Subcutaneous adipose tissue (tissue), 4 donors: ENCODE results near the gene DIP2C. TPM values are rescaled to one million over a fixed set of nuclear protein-coding genes. Genes with fewer than 3 reads are reported as not detected.

Source experiments
- total RNA-seq, 4 donors: library from RNA; depleted of rRNA; stranded (reverse); fragments of >200 nt; gene quantifications; one replicate each; pipeline ENCODE4 v1.1.0, GENCODE V29; 2016
- TF ChIP-seq, protein P1 (sequence below): fragments of 450-650 bp; IDR thresholded peaks from one replicate; pipeline ENCODE4 v1.5.1; 2016; ENCODE audit warnings: low read depth, mild to moderate bottlenecking, control low read depth, antibody characterized with exemption, moderate library complexity

Gene DIP2C
- total RNA-seq, 4 donors from 2014 or later = 32.1 to 64.0 (median 40.5) TPM

DNA sequence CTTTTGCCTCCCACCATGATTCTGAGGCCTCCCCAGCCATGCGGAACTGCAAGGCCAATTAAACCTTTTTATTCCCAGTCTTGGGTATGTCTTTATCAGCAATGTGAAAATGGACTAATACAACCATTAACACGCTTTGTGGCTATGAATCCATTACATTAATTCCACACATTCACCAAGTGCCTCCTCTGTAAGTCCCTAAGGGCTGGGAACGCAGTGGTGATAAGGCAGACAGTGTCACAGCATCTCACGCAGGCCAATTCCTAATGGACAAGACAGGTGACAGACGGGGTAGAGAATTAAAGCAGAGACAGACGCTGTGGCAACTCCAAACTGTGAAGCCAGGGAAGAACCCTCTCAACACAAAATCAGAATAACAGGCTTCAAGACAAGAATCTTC lies 247.8 kb downstream of the DIP2C start:
- TF ChIP-seq, protein P1, sequence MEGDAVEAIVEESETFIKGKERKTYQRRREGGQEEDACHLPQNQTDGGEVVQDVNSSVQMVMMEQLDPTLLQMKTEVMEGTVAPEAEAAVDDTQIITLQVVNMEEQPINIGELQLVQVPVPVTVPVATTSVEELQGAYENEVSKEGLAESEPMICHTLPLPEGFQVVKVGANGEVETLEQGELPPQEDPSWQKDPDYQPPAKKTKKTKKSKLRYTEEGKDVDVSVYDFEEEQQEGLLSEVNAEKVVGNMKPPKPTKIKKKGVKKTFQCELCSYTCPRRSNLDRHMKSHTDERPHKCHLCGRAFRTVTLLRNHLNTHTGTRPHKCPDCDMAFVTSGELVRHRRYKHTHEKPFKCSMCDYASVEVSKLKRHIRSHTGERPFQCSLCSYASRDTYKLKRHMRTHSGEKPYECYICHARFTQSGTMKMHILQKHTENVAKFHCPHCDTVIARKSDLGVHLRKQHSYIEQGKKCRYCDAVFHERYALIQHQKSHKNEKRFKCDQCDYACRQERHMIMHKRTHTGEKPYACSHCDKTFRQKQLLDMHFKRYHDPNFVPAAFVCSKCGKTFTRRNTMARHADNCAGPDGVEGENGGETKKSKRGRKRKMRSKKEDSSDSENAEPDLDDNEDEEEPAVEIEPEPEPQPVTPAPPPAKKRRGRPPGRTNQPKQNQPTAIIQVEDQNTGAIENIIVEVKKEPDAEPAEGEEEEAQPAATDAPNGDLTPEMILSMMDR = no peak

DNA sequence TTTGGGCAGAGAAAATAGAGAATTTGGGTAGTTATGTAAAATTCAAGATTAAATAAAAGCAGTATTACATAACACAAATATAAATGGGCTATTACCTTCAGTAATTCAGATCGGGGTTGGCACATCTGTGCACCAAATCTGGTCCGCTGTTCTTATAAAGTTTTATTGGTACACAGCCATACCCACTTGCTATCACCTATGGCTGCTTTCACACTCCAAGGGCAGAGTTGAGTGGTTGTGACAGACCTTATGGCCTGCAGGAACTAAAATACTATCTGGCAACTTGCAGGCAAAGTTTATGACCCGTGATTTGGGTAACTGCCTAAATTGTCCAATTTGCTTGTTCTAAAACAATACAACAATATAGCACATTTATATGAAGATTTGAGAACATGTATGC lies 249.3 kb downstream of the DIP2C start:
- TF ChIP-seq, protein P1 = no peak

GRCh38 chr10:437698-438490 lies 251.6 kb downstream of the DIP2C start:
- TF ChIP-seq, protein P1 = no peak

GRCh38 chr10:436911-437665 lies 252.4 kb downstream of the DIP2C start:
- TF ChIP-seq, protein P1 = no peak

DNA sequence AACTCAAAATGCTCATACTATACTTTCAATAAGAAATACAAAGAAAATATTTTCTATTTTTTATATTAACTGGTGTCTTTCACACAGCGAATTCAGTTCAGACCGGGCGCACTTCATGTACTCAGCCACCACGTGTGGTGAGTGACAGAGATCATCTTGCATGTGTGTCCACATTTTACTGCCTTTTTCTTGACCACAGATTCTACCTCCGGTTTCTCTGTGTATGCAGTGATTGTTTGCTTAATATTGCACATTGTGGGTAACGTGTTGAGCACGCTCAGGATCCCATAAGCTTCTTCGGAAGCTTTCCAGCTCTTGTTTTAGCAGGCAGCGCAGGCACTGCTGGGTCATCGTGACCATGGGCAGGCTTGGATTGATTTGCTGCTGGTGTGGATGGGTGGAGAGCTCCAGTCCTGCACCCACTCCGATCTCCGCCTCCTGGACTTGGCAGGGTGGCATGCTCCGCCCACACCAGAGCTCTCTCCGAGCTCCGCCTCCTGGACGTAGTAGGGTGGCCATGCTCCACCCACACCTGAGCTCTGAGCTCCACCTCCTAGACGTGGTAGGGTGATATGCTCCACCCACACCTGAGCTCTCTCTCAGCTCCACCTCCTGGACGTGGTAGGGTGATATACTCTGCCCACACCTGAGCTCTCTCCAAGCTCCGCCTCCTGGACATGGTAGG lies 253.3 kb downstream of the DIP2C start:
- TF ChIP-seq, protein P1 = no peak

GRCh38 chr10:435397-435796 lies 254.1 kb downstream of the DIP2C start:
- TF ChIP-seq, protein P1 = no peak

GRCh38 chr10:429696-430095 lies 259.8 kb downstream of the DIP2C start:
- TF ChIP-seq, protein P1 = no peak
